T-helper 2 cell treated with Interferon-gamma antibody and Interleukin-4, amounts not matched to agents 100 ng/mL and 5 ng/mL, for 36 hours (primary cell): Measurements from ENCODE around the gene FAM3D. TPM values are rescaled to one million over a fixed set of nuclear protein-coding genes. Genes with fewer than 3 reads are reported as not detected.

Experiments
- intact Hi-C: fragments of 100-400 bp; cut with micrococcal nuclease; formaldehyde crosslinking; loops from one replicate; pipeline ENCODE4 v1.15.1; 2023
- total RNA-seq: library from RNA; stranded (reverse); gene quantifications from 2 replicates; pipeline ENCODE4 v1.2.3, GENCODE V29; 2022

The FAM3D gene
- total RNA-seq, 1 donor from 2014 or later: not detected

- intact Hi-C loops: no loop called here
Observed at GRCh38 chr3:58597770-58598310, 68.7 kb downstream of the FAM3D start.

GRCh38 chr3:58596834-58597518 is 69.6 kb downstream of the FAM3D start:
- intact Hi-C loops: no loop called here

- intact Hi-C loops: no loop called here
Observed at GRCh38 chr3:58594117-58594516, 72.5 kb downstream of the FAM3D start.

GRCh38 chr3:58591517-58592510 is 74.8 kb downstream of the FAM3D start:
- intact Hi-C loops: no loop called here

GRCh38 chr3:58588030-58588614 is 78.5 kb downstream of the FAM3D start:
- intact Hi-C loops: no loop called here

- intact Hi-C loops: no loop called here
Observed at GRCh38 chr3:58586776-58587192, 79.8 kb downstream of the FAM3D start.

GRCh38 chr3:58585994-58586393 is 80.6 kb downstream of the FAM3D start:
- intact Hi-C loops: no loop called here

- intact Hi-C loops: no loop called here
Observed at GRCh38 chr3:58585005-58585786, 81.4 kb downstream of the FAM3D start.

- intact Hi-C loops: no loop called here
Observed at GRCh38 chr3:58584690-58585004, 81.9 kb downstream of the FAM3D start.

Other genes starting within 250 kb of the FAM3D start
- gene PDHB, start 232.9 kb downstream of the FAM3D start, total RNA-seq: 60.1 and 64.4 TPM in 2 replicates
- 8.7 and 10.7 TPM in 2 replicates for gene KCTD6, start 174.7 kb downstream of the FAM3D start, total RNA-seq
- gene ACOX2, start 129.6 kb downstream of the FAM3D start, total RNA-seq: not detected in 2 replicates
- not detected in 2 replicates for gene FAM107A, start 89.4 kb downstream of the FAM3D start, total RNA-seq